ENCODE measurements around the gene KCNIP1. TPM values are rescaled to one million over a fixed set of nuclear protein-coding genes. Genes with fewer than 3 reads are reported as not detected.

The KCNIP1 gene
- total RNA-seq, 1 donor from 2014 or later = 0.16 TPM

- H3K9me3 ChIP-seq (replicated peaks) = no peaks in the 10 kb centered on the region
- H3K27ac ChIP-seq (replicated peaks) = no peak overlapping the region
- no peak overlapping the region for H3K4me3 ChIP-seq
- H3K4me1 ChIP-seq = no peaks in the 10 kb centered on the region
- TF ChIP-seq CTCF (IDR thresholded peaks at IDR 0.05; ENCODE audit: borderline replicate concordance) = no peak
- intact Hi-C loops (cut with micrococcal nuclease) = no loop called here
- no peaks in the 10 kb centered on the region for H3K36me3 ChIP-seq
- no peak for DNase-seq
- no peaks in the 10 kb centered on the region for H3K27me3 ChIP-seq (ENCODE audit: low read depth)
Observed at GRCh38 chr5:170704417-170705192, 200.8 kb downstream of the KCNIP1 start.

- no peak for TF ChIP-seq CTCF (IDR thresholded peaks at IDR 0.05; ENCODE audit: borderline replicate concordance)
- H3K27me3 ChIP-seq (ENCODE audit: low read depth) = no peaks in the 10 kb centered on the region
Observed at GRCh38 chr5:170709640-170710039, 205.8 kb downstream of the KCNIP1 start.

GRCh38 chr5:170711300-170711699, 207.5 kb downstream of the KCNIP1 start:
- no peaks in the 10 kb centered on the region for H3K27me3 ChIP-seq (ENCODE audit: low read depth)
- no peak overlapping the region for H3K4me3 ChIP-seq
- H3K27ac ChIP-seq (replicated peaks) = no peak overlapping the region
- no peaks in the 10 kb centered on the region for H3K4me1 ChIP-seq
- no peak for DNase-seq
- no peaks in the 10 kb centered on the region for H3K36me3 ChIP-seq
- intact Hi-C loops (cut with micrococcal nuclease) = no loop called here
- no peak for TF ChIP-seq CTCF (IDR thresholded peaks at IDR 0.05; ENCODE audit: borderline replicate concordance)
- H3K9me3 ChIP-seq (replicated peaks) = no peaks in the 10 kb centered on the region

More at GRCh38 chr5:170709640-170710039, 205.8 kb downstream of the KCNIP1 start:
- intact Hi-C loops (cut with micrococcal nuclease) = no loop called here
- Histone ChIP-seq H3K36me3 (no peaks in the 10 kb centered on the region), H3K4me1 (no peaks in the 10 kb centered on the region), H3K4me3 (no peak overlapping the region), H3K9me3 (replicated peaks) (no peaks in the 10 kb centered on the region), H3K27ac (replicated peaks) (no peak overlapping the region)
- no peak for DNase-seq

- Histone ChIP-seq H3K4me3 (no peak overlapping the region), H3K27me3 (ENCODE audit: low read depth) (no peaks in the 10 kb centered on the region), H3K36me3 (no peaks in the 10 kb centered on the region), H3K9me3 (replicated peaks) (no peaks in the 10 kb centered on the region), H3K4me1 (no peaks in the 10 kb centered on the region), H3K27ac (replicated peaks) (no peak overlapping the region)
- DNase-seq = no peak
- no peak for TF ChIP-seq CTCF (IDR thresholded peaks at IDR 0.05; ENCODE audit: borderline replicate concordance)
- intact Hi-C loops (cut with micrococcal nuclease) = no loop called here
Observed at GRCh38 chr5:170715141-170715540, 211.3 kb downstream of the KCNIP1 start.

- H3K27me3 ChIP-seq (ENCODE audit: low read depth) = no peaks in the 10 kb centered on the region
- TF ChIP-seq CTCF (IDR thresholded peaks at IDR 0.05; ENCODE audit: borderline replicate concordance) = no peak
- H3K9me3 ChIP-seq (replicated peaks) = no peaks in the 10 kb centered on the region
- no peaks in the 10 kb centered on the region for H3K36me3 ChIP-seq
- H3K27ac ChIP-seq (replicated peaks) = no peak overlapping the region
- no peaks in the 10 kb centered on the region for H3K4me1 ChIP-seq
- DNase-seq = no peak
- H3K4me3 ChIP-seq = no peak overlapping the region
- intact Hi-C loops (cut with micrococcal nuclease) = no loop called here
Observed at GRCh38 chr5:170716396-170716795, 212.6 kb downstream of the KCNIP1 start.

All from left ventricle myocardium inferior (tissue), 1 donor.